CD4-positive, alpha-beta T cell treated with Interleukin-21 for 1 hour (primary cell): Measurements from ENCODE around the gene IP6K3.

Experiments used
- DNase-seq: peaks from one replicate; pipeline ENCODE4 v3.0.0-alpha.2; 2020

Gene IP6K3

DNA sequence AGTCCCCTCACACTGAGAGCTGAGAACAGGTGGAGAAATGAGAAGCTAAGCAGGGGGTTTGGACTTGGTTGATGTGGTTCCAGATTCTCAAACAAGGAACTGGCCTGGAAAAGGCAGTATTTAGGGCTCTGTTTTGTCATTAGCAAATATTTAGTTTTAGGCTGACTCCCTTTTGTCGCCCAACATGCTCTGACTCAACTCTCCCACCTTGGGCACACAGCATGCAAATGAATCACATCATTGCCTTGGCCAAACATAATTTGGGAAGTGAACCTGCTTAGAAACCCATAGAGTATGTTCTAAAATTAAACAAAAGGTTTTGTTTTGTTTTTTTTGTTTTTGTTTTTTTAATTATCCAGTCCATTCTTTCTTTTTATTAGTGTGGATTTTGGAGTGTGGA, 25.7 kb downstream of the IP6K3 start:
- no peak for DNase-seq

DNA sequence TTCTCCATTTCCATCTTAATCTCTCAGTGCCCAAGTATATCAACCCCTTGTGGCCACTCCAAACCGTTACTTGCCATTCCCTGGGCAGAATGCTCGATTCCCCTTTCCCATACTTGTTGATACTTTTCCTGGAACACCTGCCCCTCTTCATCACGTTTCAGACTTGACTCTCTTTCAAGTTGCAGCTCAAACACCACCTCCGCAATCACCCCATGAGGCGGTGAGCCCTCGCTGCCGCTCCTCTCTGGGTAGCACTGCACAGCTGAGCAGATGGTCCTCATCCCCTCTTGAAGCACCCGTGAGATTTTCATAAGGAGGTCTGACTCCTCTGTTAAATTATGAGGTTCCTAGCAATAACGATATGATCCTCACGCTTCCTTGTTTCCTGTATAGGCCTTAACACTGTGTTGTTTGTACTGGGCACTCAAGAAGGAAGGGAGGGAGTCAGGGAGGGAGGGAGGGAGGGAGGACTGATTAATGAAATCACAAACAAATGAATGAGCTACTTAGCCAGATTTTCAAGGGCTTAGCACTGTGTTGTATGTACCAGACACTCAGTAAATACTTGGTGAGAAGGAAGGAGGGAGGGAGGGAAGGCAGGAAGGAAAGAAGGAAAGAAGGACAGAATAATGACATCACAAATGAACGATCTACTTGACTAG, 27.2 kb downstream of the IP6K3 start:
- no peak for DNase-seq

- no peak for DNase-seq
These were observed 28.0 kb downstream of the IP6K3 start for GRCh38 chr6:33718713-33719112.

GRCh38 chr6:33717934-33718455, 28.7 kb downstream of the IP6K3 start:
- DNase-seq = no peak

DNA sequence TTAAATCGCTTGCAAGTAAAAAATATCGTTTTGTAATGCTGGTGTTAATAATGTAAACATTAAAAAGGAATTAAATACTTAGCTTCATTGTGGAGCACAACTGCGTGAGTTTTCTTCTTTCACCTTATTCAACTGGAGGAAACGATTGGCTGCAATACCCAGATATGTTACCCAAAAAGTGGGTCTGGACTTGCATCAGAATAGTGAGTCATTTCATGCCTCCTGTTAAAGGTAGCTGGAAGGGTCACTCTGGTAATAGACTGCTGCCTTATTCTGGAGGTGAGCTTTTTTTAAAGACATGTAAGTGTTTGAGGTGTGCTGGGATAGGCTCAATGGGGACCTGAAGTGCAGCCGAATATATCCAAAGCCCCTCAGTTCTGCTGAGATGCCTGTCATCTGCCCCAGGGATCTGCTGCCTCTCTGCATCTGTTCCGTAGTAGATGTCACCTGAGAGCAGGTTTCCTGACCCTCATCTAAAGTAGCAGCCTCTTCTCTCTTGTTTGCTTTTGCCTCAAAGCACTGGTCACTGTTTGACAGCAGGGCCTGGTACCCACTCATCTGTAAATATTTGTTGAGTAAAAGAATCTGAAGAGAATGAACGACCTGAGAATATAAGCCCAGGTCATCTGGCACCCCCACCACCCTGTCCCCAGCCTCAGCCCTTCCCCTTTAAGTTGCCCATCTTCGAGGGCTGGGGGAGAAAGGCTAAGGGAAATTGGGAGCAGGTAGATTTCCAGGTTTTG, 29.6 kb downstream of the IP6K3 start:
- no peak for DNase-seq

DNA sequence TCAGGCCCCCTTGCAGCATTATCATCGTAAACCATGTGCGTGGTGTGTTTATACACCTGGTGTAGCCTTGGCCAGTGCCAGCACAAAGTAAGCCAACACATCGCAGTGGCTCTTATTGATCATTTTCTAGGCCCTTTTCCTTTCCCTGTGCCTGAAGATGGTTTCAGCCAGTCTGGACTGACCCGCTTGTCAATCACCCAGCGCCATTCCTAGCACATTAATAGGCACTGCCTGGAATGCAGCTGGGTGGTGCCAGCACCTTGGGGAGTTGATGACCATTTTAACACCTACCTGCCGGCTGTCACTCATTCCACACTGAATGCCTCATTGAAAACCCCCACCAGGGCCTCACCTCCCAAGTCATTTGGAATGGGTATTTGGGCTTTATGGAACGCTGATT, 30.3 kb downstream of the IP6K3 start:
- no peak for DNase-seq

DNA sequence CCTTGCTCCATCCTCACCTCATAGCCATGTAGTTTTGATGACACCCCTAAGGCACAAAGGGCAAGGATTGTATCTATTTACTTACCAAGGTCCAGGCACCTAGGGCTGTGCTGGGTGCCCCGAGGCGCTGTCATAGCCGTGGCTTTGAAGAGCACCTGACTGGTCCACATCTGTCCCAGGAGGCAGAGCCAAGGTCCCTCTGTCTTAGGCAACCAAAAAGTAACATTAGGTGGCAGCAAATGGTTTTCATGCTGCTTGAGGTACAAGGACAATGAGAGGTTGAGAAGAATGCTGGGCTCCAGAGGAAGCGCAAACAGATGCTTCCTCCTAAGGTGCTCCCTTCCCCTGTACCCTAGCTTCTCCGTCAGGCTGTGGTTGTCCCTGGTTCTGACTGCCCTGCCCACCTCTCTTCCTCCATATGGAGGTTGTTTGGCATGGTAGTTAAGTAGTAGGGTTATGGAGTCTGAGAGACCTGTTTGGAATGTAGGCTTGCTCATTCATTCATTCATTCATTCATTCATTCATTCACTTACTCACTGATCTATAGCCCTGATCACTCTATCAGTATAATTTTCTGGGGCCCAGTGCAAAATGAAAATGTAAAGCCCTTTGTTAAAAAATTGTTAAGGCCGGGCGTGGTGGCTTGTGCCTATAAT, 32.2 kb downstream of the IP6K3 start:
- DNase-seq = no peak

DNA sequence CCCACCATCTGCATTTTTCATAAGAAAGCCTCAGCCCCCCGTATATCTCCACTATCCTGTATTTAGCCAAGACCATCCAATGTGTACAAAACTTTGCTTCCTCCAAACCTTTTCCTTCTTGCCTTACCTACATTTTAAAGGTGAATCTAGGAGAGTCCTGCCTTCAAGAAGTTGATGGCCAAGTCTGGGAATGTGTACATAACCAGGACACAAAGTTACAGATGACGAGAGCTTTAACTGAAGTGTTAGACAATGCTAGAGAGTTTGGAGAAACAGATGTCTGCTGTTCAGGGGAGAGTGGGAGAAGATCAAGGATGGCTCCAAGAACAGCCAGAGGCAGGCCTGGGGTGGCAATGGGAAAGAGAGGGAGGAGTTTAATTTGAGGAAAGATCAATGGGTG, 32.9 kb downstream of the IP6K3 start:
- no peak for DNase-seq

- DNase-seq = no peak
These were observed 33.8 kb downstream of the IP6K3 start for GRCh38 chr6:33712914-33713313.

GRCh38 chr6:33711140-33712129, 35.3 kb downstream of the IP6K3 start, which contains the start of gene UQCC2:
TSS of gene UQCC2 (minus strand) at chr6:33711700. CDS start at chr6:33711686, 14 bp downstream.
- DNase-seq = peak; percentile 97

GRCh38 chr6:33710296-33711121, 36.2 kb downstream of the IP6K3 start:
- DNase-seq = no peak

DNA sequence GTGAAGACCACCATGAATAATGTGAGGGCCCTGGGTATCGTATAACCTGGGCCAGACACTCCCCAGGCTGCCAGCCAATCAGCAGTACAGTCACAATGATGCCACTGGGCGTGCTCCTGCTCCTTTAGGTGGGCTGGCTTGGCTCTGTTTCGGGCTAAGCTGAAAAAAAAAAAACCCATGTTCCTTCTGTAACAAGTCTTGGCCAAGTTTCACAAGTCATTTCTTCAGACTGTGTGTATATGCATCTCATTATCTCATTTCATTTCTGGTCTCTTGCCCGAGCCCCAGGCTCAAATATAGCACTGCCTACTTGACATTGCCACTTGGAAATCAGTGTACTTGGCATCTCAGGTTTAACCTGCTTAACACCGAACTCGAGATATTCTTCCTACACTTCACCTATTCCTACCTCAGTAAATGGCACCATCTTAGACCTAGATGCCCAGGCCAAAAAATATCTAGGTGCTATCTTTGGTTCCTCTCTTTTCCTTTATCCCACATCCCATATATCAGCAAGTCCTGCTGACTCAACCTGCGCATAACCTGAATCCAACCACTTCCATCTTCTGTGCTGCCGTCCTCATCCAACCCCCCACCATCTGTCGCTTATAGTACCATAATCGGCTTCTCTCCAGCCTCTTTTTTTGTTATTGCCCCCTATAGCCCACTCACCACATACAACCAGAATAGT, 37.0 kb downstream of the IP6K3 start:
- DNase-seq = no peak

DNA sequence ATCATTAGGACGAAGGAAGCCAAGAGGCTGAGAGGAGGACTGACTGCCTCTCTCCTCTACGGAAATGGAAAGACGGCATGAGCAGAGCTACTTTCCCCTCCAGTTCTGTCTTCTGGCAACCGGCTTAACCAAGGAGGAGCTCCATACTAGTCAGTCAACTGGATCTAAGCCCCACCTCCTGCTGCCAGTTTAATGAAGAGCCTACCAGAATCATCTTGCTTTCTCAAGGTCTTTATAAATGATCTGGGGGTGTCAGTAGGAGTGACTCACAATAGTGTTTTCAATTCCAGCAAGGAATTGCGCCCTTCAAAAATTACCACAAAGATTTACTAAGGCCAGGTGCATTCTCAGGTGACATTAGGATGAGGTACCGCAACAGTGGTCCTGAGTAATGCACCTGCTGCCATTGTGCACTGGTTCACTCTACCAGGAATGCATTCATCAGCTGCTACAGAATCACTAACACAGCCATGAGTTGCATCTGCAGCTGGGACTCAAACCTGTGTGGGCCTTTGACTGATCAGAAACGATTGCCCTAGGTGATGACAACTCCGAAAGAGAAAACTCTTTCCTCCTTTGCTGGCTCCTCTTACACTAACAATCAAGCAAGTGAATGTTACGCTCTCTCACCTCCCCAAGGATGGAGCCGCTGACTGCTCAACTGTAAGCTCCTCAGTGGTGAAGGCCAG, 38.0 kb downstream of the IP6K3 start:
- DNase-seq = no peak

GRCh38 chr6:33707771-33708170, 38.9 kb downstream of the IP6K3 start:
- no peak for DNase-seq

- no peak for DNase-seq
These were observed 40.6 kb downstream of the IP6K3 start for GRCh38 chr6:33705955-33706725.

GRCh38 chr6:33705268-33705885, 41.3 kb downstream of the IP6K3 start:
- DNase-seq = no peak

DNA sequence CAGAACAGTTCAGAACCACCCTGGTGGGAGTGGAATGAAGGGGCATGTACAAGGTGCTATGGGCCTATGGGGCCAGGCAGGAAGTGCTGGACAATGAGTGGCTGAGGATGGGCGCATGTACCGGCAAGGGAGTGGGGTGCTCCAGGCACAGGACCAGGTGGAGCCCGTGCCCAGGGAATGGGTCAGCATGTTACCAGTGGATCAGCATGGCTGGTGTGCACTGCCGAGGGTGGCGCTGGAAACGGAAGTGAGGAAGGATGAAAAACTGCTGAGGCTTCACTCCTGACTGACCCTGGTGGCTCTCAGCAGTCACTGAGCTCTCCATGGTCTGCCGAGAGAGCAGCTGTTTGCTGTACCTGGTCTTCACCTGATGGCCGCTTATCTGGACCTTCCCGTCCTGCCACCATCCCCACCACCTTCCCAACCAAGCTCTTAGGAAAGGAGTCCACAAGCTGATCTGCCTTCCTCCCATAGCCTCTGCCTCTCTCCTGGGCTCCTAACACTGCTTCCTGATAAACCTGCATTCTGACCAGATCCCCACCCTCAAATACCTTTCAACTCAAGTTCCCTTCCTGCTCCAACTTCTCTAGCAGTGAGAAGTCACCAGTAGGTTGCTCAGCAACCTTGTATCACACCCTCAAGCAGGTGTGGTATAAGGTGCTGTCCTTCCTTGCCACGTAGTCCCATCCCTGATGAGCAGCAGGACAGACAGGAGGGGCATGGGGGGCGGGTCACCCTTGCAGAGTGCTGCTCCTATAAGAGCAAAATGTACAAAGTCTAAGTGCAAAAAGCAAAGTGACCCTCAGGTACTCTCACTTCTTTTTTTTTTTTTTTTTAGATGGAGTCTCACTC, 42.3 kb downstream of the IP6K3 start:
- DNase-seq = no peak

- DNase-seq = peak; percentile 53
These were observed 44.2 kb downstream of the IP6K3 start for GRCh38 chr6:33702345-33702977.
